ENCODE data around the gene ZCCHC4.

DNA sequence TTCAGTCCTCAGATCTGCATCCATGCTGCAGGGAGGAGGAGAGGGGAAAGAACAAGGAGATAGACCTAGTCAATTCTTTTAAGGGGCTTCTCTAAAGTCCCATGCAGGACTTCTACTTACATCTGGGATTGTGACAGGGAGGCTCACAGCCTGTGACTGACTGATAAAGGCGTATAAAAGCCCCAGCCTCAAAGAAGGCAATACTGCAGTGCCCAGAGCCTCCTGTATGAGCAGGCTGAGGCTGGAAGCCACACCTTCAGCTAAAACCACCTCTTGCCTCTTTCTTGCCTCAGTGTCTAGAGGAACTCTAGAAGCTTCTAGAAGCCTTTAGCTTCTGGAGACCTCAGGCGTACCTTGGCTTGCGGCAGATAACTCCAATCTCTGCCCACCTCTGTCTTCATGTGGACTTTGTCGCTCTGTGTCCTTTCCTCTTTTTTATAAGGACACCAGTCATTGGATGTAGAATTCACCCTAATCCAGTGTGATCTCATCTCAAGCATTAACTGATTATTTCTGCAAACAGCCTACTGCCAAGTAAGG lies 6.0 kb upstream of the ZCCHC4 start:
- TF ChIP-seq, protein P1, sequence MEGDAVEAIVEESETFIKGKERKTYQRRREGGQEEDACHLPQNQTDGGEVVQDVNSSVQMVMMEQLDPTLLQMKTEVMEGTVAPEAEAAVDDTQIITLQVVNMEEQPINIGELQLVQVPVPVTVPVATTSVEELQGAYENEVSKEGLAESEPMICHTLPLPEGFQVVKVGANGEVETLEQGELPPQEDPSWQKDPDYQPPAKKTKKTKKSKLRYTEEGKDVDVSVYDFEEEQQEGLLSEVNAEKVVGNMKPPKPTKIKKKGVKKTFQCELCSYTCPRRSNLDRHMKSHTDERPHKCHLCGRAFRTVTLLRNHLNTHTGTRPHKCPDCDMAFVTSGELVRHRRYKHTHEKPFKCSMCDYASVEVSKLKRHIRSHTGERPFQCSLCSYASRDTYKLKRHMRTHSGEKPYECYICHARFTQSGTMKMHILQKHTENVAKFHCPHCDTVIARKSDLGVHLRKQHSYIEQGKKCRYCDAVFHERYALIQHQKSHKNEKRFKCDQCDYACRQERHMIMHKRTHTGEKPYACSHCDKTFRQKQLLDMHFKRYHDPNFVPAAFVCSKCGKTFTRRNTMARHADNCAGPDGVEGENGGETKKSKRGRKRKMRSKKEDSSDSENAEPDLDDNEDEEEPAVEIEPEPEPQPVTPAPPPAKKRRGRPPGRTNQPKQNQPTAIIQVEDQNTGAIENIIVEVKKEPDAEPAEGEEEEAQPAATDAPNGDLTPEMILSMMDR (optimal IDR thresholded peaks at IDR 0.05 in 1 of 3, IDR thresholded peaks at IDR 0.05 in 1 of 3, conservative IDR thresholded peaks at IDR 0.05 in 1 of 3; ENCODE audit: extremely low read depth in 1 of 3, insufficient read depth in 2 of 3, low read length in 3 of 3): no peak
- no peak for TF ChIP-seq EZH2 (IDR thresholded peaks at IDR 0.05; ENCODE audit: low read length)

Measured in keratinocyte (primary cell).